ENCODE data around the gene GALNT4. TPM values are rescaled to one million over a fixed set of nuclear protein-coding genes. Genes with fewer than 3 reads are reported as not detected.
A peak's percentile ranks its signal among the peaks of the same experiment; 100 is the strongest.

The GALNT4 gene
- total and polyA plus RNA-seq, 9 of the 15 experiments (the other 6 are each of a cell fraction or from before 2014, with no cell fraction given) = 1.2 to 4.6 (median 3.4) TPM

DNA sequence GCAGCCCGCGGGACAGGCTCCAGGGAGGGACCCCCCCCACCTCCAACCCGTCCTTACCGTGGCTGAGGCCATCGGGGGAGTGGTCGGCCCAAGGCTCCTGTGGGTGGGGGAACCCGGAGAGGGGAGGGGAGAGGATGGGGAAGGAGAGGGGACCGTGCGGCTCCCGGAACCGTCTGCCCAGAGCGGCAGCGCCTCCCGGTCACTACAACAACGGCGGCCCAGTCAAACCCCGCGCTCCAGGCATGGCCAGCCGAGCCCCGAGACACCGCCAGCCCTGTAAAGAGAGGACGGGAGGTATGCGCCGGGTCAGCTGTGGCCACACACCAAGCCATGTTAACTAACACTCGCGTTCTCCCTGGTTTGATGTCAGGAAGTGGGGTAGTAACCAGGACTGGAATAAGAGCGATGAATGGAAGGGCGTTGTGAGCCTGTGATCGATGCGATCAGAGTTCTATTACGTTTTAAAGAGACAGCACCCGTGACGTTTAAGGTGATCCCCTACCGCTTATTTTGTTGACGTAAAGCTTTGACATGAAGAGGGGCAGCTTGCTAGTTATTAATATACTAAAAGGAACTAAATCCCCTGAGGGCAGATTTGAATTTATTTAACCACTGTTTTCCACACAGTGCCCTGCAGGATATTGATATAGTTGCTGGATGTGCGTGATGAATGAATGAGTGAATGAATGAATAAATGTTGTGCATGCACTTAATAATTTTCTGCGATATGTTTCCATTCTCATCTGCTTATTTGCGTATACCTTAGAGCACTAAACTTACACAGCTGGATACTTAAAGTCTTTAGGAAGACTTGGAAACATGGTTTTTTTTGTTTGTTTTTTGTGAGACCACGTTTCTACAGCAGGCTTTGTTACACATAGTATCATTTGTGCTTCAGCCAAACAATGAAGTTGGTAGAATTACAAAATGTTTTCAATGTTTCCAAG, 1.5 kb upstream of the GALNT4 start, which contains the start of gene POC1B (continued):
- TF ChIP-seq ZNF174 (CRISPR knock-in tag; IDR thresholded peaks at IDR 0.05) (no peak), GABPB2 (CRISPR knock-in tag; conservative IDR thresholded peaks at IDR 0.05) (no peak), NEUROD1 (IDR thresholded peaks at IDR 0.05; ENCODE audit: borderline replicate concordance, low read depth, low read length, partially characterized antibody) (peak; percentile 86), RAD51 (IDR thresholded peaks at IDR 0.05; ENCODE audit: borderline replicate concordance, low read depth) (peak; percentile 66), RFX5 (IDR thresholded peaks at IDR 0.05; ENCODE audit: low read depth, low read length) (no peak), GABPA (tag; conservative IDR thresholded peaks at IDR 0.05; ENCODE audit: low read depth) (peak; percentile 83), TEAD4 (IDR thresholded peaks at IDR 0.05; ENCODE audit: low read length) (peak; percentile 48; the same call in 1 of the 2 replicates), TEAD4 (CRISPR knock-in tag; IDR thresholded peaks at IDR 0.05; ENCODE audit: borderline replicate concordance) (no peak), SNRNP70 (optimal IDR thresholded peaks at IDR 0.05; ENCODE audit: low read depth, low read length) (no peak), SIX5 (IDR thresholded peaks at IDR 0.05; ENCODE audit: borderline replicate concordance in 1 of 2, insufficient read depth in 1 of 2, low read depth in 1 of 2, low read length in 2 of 2) (peak in 1 of 2 experiments; percentile 41; a peak in 1 of 4 replicates), JUND (IDR thresholded peaks at IDR 0.05; ENCODE audit: borderline replicate concordance, low read depth, low read length) (peak; percentile 31; the same call in 1 of the 2 replicates), JUND (tag; IDR thresholded peaks at IDR 0.05; ENCODE audit: borderline replicate concordance, low read depth, low read length) (no peak; the same call in 2 of the 3 replicates), HDAC2 (IDR thresholded peaks at IDR 0.05) (peak; percentile 65; the same call in 1 of the 2 replicates), CBX3 (IDR thresholded peaks at IDR 0.05; ENCODE audit: borderline replicate concordance in 1 of 2, low read length in 2 of 2) (peak in 1 of 2 experiments; percentile 86; a peak in 1 of 3 replicates), KLF13 (tag; IDR thresholded peaks at IDR 0.05; ENCODE audit: borderline replicate concordance, low read depth) (0 out of 2 replicates have a peak, but pooled peaks have one; percentile 50), CREM (IDR thresholded peaks at IDR 0.05; ENCODE audit: low read depth) (peak; percentile 94), ZNF311 (CRISPR knock-in tag; IDR thresholded peaks at IDR 0.05) (no peak), ZNF12 (CRISPR knock-in tag; IDR thresholded peaks at IDR 0.05) (peak; percentile 76; the same call in 1 of the 2 replicates), NRF1 (conservative IDR thresholded peaks at IDR 0.05 in 1 of 2, IDR thresholded peaks at IDR 0.05 in 1 of 2) (peak; percentile 35 to 46; a peak in 3 of 4 replicates), NCOA6 (IDR thresholded peaks at IDR 0.05) (no peak), ZNF263 (CRISPR knock-in tag; IDR thresholded peaks at IDR 0.05; ENCODE audit: borderline replicate concordance) (0 out of 2 replicates have a peak, but pooled peaks have one; percentile 31), NR2C1 (IDR thresholded peaks at IDR 0.05) (no peak; the same call in 1 of the 2 replicates), NR2C1 (tag; IDR thresholded peaks at IDR 0.05) (peak; percentile 47), CXXC5 (CRISPR knock-in tag; IDR thresholded peaks at IDR 0.05) (peak; percentile 90)
- TF ChIP-seq, protein P1, sequence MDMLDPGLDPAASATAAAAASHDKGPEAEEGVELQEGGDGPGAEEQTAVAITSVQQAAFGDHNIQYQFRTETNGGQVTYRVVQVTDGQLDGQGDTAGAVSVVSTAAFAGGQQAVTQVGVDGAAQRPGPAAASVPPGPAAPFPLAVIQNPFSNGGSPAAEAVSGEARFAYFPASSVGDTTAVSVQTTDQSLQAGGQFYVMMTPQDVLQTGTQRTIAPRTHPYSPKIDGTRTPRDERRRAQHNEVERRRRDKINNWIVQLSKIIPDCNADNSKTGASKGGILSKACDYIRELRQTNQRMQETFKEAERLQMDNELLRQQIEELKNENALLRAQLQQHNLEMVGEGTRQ (CRISPR knock-in tag; IDR thresholded peaks at IDR 0.05) = no peak
- TF ChIP-seq, protein P2, sequence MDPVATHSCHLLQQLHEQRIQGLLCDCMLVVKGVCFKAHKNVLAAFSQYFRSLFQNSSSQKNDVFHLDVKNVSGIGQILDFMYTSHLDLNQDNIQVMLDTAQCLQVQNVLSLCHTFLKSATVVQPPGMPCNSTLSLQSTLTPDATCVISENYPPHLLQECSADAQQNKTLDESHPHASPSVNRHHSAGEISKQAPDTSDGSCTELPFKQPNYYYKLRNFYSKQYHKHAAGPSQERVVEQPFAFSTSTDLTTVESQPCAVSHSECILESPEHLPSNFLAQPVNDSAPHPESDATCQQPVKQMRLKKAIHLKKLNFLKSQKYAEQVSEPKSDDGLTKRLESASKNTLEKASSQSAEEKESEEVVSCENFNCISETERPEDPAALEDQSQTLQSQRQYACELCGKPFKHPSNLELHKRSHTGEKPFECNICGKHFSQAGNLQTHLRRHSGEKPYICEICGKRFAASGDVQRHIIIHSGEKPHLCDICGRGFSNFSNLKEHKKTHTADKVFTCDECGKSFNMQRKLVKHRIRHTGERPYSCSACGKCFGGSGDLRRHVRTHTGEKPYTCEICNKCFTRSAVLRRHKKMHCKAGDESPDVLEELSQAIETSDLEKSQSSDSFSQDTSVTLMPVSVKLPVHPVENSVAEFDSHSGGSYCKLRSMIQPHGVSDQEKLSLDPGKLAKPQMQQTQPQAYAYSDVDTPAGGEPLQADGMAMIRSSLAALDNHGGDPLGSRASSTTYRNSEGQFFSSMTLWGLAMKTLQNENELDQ (CRISPR knock-in tag; IDR thresholded peaks at IDR 0.05; ENCODE audit: borderline replicate concordance) = peak; percentile 23; the same call in 1 of the 2 replicates
